Liver (tissue), 3 donors: ENCODE results near the gene TMSB15B.

Experiments used
- CTCF ChIP-seq: fragments of 150-350 bp; IDR thresholded peaks from 2 replicates; pipeline ENCODE4 v1.5.1; 2017; ENCODE audit warnings: improper control_type of control experiment, low read depth, low read length; ENCODE audit not compliant: missing input control
- GABPA ChIP-seq, 2 donors: IDR thresholded peaks in 1 of 2; conservative IDR thresholded peaks in 1 of 2; 2 replicates each; pipeline ENCODE4 v1.6.1; 2016; ENCODE audit warnings: antibody characterized with exemption in 2 of 2, mild to moderate bottlenecking in 1 of 2, moderate library complexity in 1 of 2
- JUND ChIP-seq, 2 donors: IDR thresholded peaks; 2 replicates each; pipeline ENCODE4 v1.6.1; 2016; ENCODE audit warnings: antibody characterized with exemption in 2 of 2
- MAX ChIP-seq: IDR thresholded peaks from 2 replicates; pipeline ENCODE4 v1.6.1; 2016; ENCODE audit warnings: antibody characterized with exemption
- RAD21 ChIP-seq, 2 donors: IDR thresholded peaks; 2 replicates each; pipeline ENCODE4 v1.6.1; 2016; ENCODE audit warnings: antibody characterized with exemption in 2 of 2, mild to moderate bottlenecking in 2 of 2
- REST ChIP-seq: IDR thresholded peaks from 2 replicates; pipeline ENCODE4 v1.6.1; 2016; ENCODE audit warnings: antibody characterized with exemption, mild to moderate bottlenecking
- YY1 ChIP-seq: IDR thresholded peaks from 2 replicates; pipeline ENCODE4 v1.6.1; 2016; ENCODE audit warnings: antibody characterized with exemption, mild to moderate bottlenecking
- donor health status: healthy.
- donor health status: healthy.

- no peak for TF ChIP-seq YY1
- TF ChIP-seq CTCF: no peak
- no peak for TF ChIP-seq MAX
- no peak for TF ChIP-seq JUND (IDR thresholded peaks at IDR 0.05)
- TF ChIP-seq RAD21 (IDR thresholded peaks at IDR 0.05): no peak
- TF ChIP-seq GABPA (IDR thresholded peaks at IDR 0.05 in 1 of 2, conservative IDR thresholded peaks at IDR 0.05 in 1 of 2): no peak
- TF ChIP-seq REST: no peak
Observed at GRCh38 chrX:103932133-103932532, 30.3 kb upstream of the TMSB15B start.
